Aorta (tissue), 5 donors: ENCODE results near the gene RLN3. TPM values are rescaled to one million over a fixed set of nuclear protein-coding genes. Genes with fewer than 3 reads are reported as not detected.
A peak's percentile ranks its signal among the peaks of the same experiment; 100 is the strongest.

Experiments used
- ATAC-seq: fragments of 200-7000 bp; cut with Tn5 transposase; one replicate; pipeline ENCODE4 v1.9.1; 2022; ENCODE audit warnings: moderate library complexity; ENCODE audit not compliant: low FRiP score
- DNase-seq, 2 donors: peaks; one replicate each; pipeline ENCODE4 v3.0.0-alpha.2; 2020
- H3K27ac ChIP-seq, 2 donors: one replicate each; pipeline ENCODE4 v1.5.1; 2013; ENCODE audit warnings: low read length in 2 of 2, mild to moderate bottlenecking in 2 of 2, moderate library complexity in 2 of 2, control low read depth in 1 of 2, inconsistent platforms in 1 of 2, low read depth in 1 of 2
- H3K27me3 ChIP-seq, 2 donors: one replicate each; pipeline ENCODE4 v1.6.1; 2013; ENCODE audit warnings: control low read depth in 1 of 2, low read length in 1 of 2, mild to moderate bottlenecking in 1 of 2, moderate library complexity in 1 of 2; ENCODE audit not compliant: insufficient read depth in 2 of 2, control insufficient read depth in 1 of 2
- H3K36me3 ChIP-seq, 2 donors: one replicate each; pipeline ENCODE4 v1.6.1; 2013; ENCODE audit warnings: control low read depth in 1 of 2, low read length in 1 of 2, mild to moderate bottlenecking in 1 of 2; ENCODE audit not compliant: insufficient read depth in 2 of 2, control insufficient read depth in 1 of 2
- H3K4me1 ChIP-seq, 2 donors: one replicate each; pipeline ENCODE4 v1.6.1; 2013; ENCODE audit warnings: low read length in 2 of 2, control low read depth in 1 of 2, mild to moderate bottlenecking in 1 of 2, moderate library complexity in 1 of 2; ENCODE audit not compliant: insufficient read depth in 2 of 2, control insufficient read depth in 1 of 2
- H3K4me3 ChIP-seq, 2 donors: one replicate each; pipeline ENCODE4 v1.5.1; 2013; ENCODE audit warnings: low read length in 2 of 2, control low read depth in 1 of 2, mild to moderate bottlenecking in 1 of 2
- H3K9me3 ChIP-seq: one replicate; pipeline ENCODE4 v1.6.1; 2013; ENCODE audit warnings: mild to moderate bottlenecking, low read length; ENCODE audit not compliant: control insufficient read depth
- WGBS, 2 donors: extraction: QIAGEN DNeasy Blood & Tissue Kit; methylation state at CpG; one replicate each; pipeline ENCODE4 v1.1.7; 2013; 5-methylcytosine and 5-hydroxymethylcytosine counted together
- intact Hi-C, 2 donors: fragments of 100-400 bp; cut with DNase I; formaldehyde crosslinking; loops; one replicate each; pipeline versions ENCODE4 v1.14.2 to v1.15.0; 2022
- polyA plus RNA-seq, 2 donors: library from polyadenylated mRNA; stranded (reverse); fragments of 200-250 nt; gene quantifications; one replicate each; pipeline ENCODE4 v1.2.3, GENCODE V29; 2013
- total RNA-seq, 2 donors: library from RNA; stranded (reverse); fragmentation: NEBNext Ultra II Directional; extraction: Animal tissue kit (Norgen Biotek cat#: 25700); gene quantifications; one replicate each; pipeline ENCODE4 v1.2.1, GENCODE V29; 2021
- donor health status: healthy with polysubstance abuse.
- donor health status: Bipolar disorder and iron deficiency.
- donor health status: DM: no; HTN: no; CAD: no.
- donor health status: DM: no; HTN: no; CAD: no.
- donor health status: DM: yes; HTN: yes; CAD: no.

Gene RLN3
- total and polyA plus RNA-seq, 4 donors, result not detected

DNA sequence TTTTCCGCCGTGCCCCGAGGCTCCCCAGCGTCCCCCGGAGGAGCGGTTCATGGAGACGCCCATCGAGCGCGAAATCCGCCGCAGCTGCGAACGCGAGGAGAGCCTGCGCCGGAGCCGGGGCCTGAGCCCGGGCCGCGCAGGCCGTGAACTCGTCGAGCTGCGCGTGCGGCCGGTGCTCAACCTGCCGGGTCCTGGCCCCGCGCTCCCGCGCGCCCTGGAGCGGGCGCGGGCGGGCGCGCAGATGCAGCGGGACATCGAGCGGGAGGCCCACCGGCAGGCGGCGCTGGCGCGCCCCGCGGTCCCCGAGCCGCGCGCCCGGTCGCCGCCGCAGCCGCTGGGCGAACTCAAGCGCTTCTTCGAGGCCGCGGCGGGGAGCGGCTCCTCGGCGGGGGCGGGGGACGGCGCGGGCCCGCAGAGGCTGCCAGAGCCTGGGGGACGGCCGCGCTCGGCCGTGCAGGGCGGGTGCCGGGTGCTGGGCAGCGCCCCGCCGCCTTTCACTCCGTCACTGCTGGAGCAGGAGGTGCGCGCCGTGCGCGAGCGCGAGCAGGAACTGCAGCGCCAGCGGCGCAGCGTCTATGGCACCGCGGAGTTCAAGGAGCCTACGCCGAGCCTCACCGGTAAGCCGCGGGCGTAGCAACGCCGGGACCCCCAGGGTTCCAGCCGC, 45.4 kb downstream of the RLN3 start:
- peak; percentile 65 for ATAC-seq
- DNase-seq, result peak; percentile 85 to 92
- Histone ChIP-seq H3K4me1 (no peaks in the 10 kb centered on the region), H3K4me3 (peak overlapping the region; percentile 52 to 67), H3K36me3 (no peaks in the 10 kb centered on the region), H3K27me3 (no peaks in the 10 kb centered on the region), H3K27ac (peak overlapping the region; percentile 30 to 69), H3K9me3 (no peaks in the 10 kb centered on the region)
- 1% methylated on average over 86 to 106 of the region's 106 CpGs for WGBS, 2 donors
- intact Hi-C loops, result loop anchor here (2.0 to 10.0 kb wide), 2 partner anchors 193 to 299 kb away; partner anchors contain the start of gene C19orf53 (in 1 of the 2)

DNA sequence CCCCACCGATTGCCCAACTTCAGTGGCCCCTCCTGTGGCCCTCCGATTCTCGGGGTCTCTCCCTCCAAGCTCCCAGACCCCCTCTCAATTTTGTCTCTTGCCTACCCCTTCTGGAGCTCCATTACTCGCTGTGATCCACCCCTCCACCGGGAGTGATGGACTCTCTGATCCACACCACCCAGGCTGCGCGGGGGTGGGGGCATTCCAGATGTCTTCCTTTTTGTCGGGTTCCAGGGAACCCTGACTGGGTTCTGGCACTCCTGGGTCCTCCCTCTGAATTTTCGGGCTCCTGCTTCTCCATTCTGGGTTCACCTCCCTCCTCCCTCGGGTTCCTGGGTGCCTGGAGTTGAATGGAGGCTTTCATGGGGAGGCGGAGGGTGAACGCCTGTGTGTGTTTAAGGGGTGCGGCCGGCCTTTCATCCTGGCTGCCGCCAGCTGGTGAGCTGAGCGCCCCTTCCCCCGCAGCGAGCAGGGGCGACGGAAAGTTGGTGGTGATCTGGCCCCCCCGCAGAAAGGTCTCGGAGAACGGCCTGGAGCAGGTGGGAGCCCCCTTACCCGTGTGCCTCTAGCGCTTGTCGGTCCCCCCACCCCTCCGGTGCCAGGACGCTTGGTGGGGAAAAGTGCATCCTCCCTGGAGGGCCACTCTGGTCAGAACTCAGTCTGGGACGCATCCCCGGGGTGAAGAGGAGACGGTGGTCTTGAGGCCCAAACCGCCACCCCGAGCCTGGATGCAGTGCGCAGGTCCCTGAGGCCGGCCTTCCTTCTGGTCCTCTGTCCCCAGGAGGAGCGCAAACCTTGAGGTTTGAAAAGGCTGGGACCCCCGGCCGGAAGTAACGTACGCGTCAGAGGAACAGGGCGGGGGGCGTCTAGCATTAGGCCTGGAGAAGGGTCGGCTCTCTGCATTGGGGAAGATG, 46.2 kb downstream of the RLN3 start:
- ATAC-seq (peak; percentile 30), DNase-seq (no peak)
- 1% methylated on average over 42 to 44 of the region's 44 CpGs for WGBS, 2 donors
- no peaks in the 10 kb centered on the region for H3K36me3 ChIP-seq
- H3K4me3 ChIP-seq, result peak overlapping the region; percentile 29 to 52
- H3K27ac ChIP-seq, result peak overlapping the region; percentile 30 to 69
- H3K9me3 ChIP-seq, result no peaks in the 10 kb centered on the region
- intact Hi-C loops, result loop anchor here (1.0 to 10.0 kb wide), 3 partner anchors 193 to 299 kb away; partner anchors contain the start of gene C19orf53 (in 1 of the 2)
- H3K27me3 ChIP-seq, result no peaks in the 10 kb centered on the region
- no peaks in the 10 kb centered on the region for H3K4me1 ChIP-seq

DNA sequence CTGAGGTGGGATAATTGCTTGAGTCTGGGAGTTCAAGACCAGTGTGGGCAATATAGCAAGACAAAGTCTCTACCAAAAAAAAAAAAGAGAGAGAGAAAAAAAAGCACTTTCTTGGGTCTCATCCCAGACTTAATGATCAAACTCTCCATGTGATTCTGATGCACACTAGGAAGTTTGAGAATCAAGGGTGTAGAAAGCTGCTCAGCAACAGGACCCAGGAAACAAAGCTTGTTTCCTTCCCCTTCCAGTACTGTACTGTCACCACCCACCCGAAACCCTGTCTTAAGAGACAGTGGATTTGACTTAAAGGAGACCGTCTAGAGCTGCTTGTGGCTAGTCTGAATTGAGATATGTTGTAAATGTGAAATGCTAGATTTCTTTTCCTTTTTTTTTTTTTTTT, 50.5 kb downstream of the RLN3 start:
- Histone ChIP-seq H3K27ac (no peak overlapping the region), H3K27me3 (no peaks in the 10 kb centered on the region), H3K9me3 (no peaks in the 10 kb centered on the region), H3K36me3 (no peaks in the 10 kb centered on the region), H3K4me1 (no peaks in the 10 kb centered on the region), H3K4me3 (no peak overlapping the region)
- no peak for DNase-seq
- no peak for ATAC-seq
- WGBS, 2 donors, result 82 to 86% methylated on average over 2 of the region's 2 CpGs
- intact Hi-C loops, result loop anchor here (5.0 to 10.0 kb wide), 2 partner anchors 59 to 304 kb away; partner anchors contain the start of genes ASF1B (in 1 of the 2) and C19orf53 (in 1 of the 2)

Other genes starting within 250 kb of the RLN3 start
- gene ZSWIM4, start 232.7 kb upstream of the RLN3 start, total RNA-seq, result 10 to 100 TPM; 11.2 to 12.1 TPM
- gene ZSWIM4, start 232.7 kb upstream of the RLN3 start, polyA plus RNA-seq, result 1 to 10 TPM; 2.5 to 3.1 TPM
- 1 to 10 TPM in 1 of 2 donors, not detected in 1; 1.0 TPM for gene NANOS3, start 151.0 kb upstream of the RLN3 start, total RNA-seq
- 1 to 10 TPM in 1 of 2 donors, not detected in 1; 2.5 TPM for gene NANOS3, start 151.0 kb upstream of the RLN3 start, polyA plus RNA-seq
- gene BRME1, start 122.0 kb upstream of the RLN3 start, total RNA-seq, result 1 to 10 TPM; 2.0 to 2.3 TPM
- 1 to 10 TPM; 1.8 to 3.1 TPM for gene BRME1, start 122.0 kb upstream of the RLN3 start, polyA plus RNA-seq
- gene CC2D1A, start 121.9 kb upstream of the RLN3 start, total RNA-seq, result 10 to 100 TPM; 26.9 to 37.2 TPM
- gene CC2D1A, start 121.9 kb upstream of the RLN3 start, polyA plus RNA-seq, result 10 to 100 TPM; 22.3 to 67.6 TPM
- 1 to 10 TPM; 4.3 to 9.8 TPM for gene PODNL1, start 89.7 kb upstream of the RLN3 start, total RNA-seq
- 10 to 100 TPM in 1 of 2 donors, 1 to 10 TPM in 1; 2.5 to 18.9 TPM for gene PODNL1, start 89.7 kb upstream of the RLN3 start, polyA plus RNA-seq
- gene DCAF15, start 75.6 kb upstream of the RLN3 start, total RNA-seq, result 10 to 100 TPM; 21.8 to 25.3 TPM
- 10 to 100 TPM in 1 of 2 donors, 1 to 10 TPM in 1; 8.8 to 41.4 TPM for gene DCAF15, start 75.6 kb upstream of the RLN3 start, polyA plus RNA-seq
- gene RFX1, start 21.8 kb upstream of the RLN3 start, total RNA-seq, result 10 to 100 TPM; 11.6 to 17.7 TPM
- gene RFX1, start 21.8 kb upstream of the RLN3 start, polyA plus RNA-seq, result 1 to 10 TPM; 1.9 to 4.6 TPM
- 1 to 10 TPM; 2.8 to 5.5 TPM for gene IL27RA, start 3.6 kb downstream of the RLN3 start, total RNA-seq
- 1 to 10 TPM in 1 of 2 donors, under 1 TPM in 1; 0.36 to 1.3 TPM for gene IL27RA, start 3.6 kb downstream of the RLN3 start, polyA plus RNA-seq
- gene PALM3, start 33.9 kb downstream of the RLN3 start, total RNA-seq, result under 1 TPM in 1 of 2 donors, not detected in 1; 0.63 TPM
- 1 to 10 TPM in 1 of 2 donors, under 1 TPM in 1; 0.18 to 3.5 TPM for gene PALM3, start 33.9 kb downstream of the RLN3 start, polyA plus RNA-seq
- 1 to 10 TPM; 1.2 to 2.2 TPM for gene MISP3, start 44.6 kb downstream of the RLN3 start, total RNA-seq
- 1 to 10 TPM; 4.7 to 6.6 TPM for gene MISP3, start 44.6 kb downstream of the RLN3 start, polyA plus RNA-seq
- not detected for gene C19orf67, start 57.6 kb downstream of the RLN3 start, total RNA-seq
- not detected for gene C19orf67, start 57.6 kb downstream of the RLN3 start, polyA plus RNA-seq
- 10 to 100 TPM; 28.1 to 32.9 TPM for gene SAMD1, start 62.6 kb downstream of the RLN3 start, total RNA-seq
- 10 to 100 TPM; 27.4 to 28.4 TPM for gene SAMD1, start 62.6 kb downstream of the RLN3 start, polyA plus RNA-seq
- 100 to 1,000 TPM; 123 to 125 TPM for gene PRKACA, start 89.6 kb downstream of the RLN3 start, total RNA-seq
- 10 to 100 TPM; 53.7 to 56.3 TPM for gene PRKACA, start 89.6 kb downstream of the RLN3 start, polyA plus RNA-seq
- gene ASF1B, start 108.4 kb downstream of the RLN3 start, total RNA-seq, result 1 to 10 TPM; 1.4 to 2.0 TPM
- 1 to 10 TPM in 1 of 2 donors, under 1 TPM in 1; 0.49 to 1.3 TPM for gene ASF1B, start 108.4 kb downstream of the RLN3 start, polyA plus RNA-seq
- 10 to 100 TPM; 11.0 to 26.3 TPM for gene ADGRL1, start 178.0 kb downstream of the RLN3 start, total RNA-seq
- gene ADGRL1, start 178.0 kb downstream of the RLN3 start, polyA plus RNA-seq, result 1 to 10 TPM; 5.3 to 6.3 TPM